ENCODE data around the gene ASXL2. TPM values are rescaled to one million over a fixed set of nuclear protein-coding genes. Genes with fewer than 3 reads are reported as not detected.

Gene ASXL2
- polyA plus RNA-seq, 3 donors, result 3.6 to 13.4 (median 7.1) TPM

- Mint-ChIP-seq H3K4me3 (no peak overlapping the region), H3K27ac (no peak overlapping the region), H3K9me3 (no peaks in the 10 kb centered on the region), H3K27me3 (ENCODE audit: low read depth in 3 of 3) (peaks cover 0 to 1% (median 0%) of the 10 kb centered on the region in 3 donors), H3K4me1 (peaks cover 9% of the 10 kb centered on the region), H3K36me3 (peaks cover 58 to 85% of the 10 kb centered on the region in 2 donors)
- no peak for TF ChIP-seq CTCF (IDR thresholded peaks at IDR 0.05)
- no peak overlapping the region for H2AFZ ChIP-seq (ENCODE audit: insufficient read depth, low read depth, low read length, poor library complexity, severe bottlenecking)
- peaks cover 8 to 12% of the 10 kb centered on the region in 2 donors for H3K4me1 ChIP-seq (ENCODE audit: control insufficient read depth in 1 of 2, insufficient read depth in 2 of 2, low read length in 2 of 2)
- no CpG with 5 or more reads among the region's 1 CpG for WGBS (ENCODE audit: insufficient coverage)
- no peaks in the 10 kb centered on the region for H3K9me3 ChIP-seq (replicated peaks in 1 of 2; ENCODE audit: control insufficient read depth in 1 of 2, insufficient read depth in 1 of 2, low read length in 2 of 2)
- peaks cover 64 to 81% of the 10 kb centered on the region in 2 donors for H3K36me3 ChIP-seq (replicated peaks in 1 of 2; ENCODE audit: control insufficient read depth in 1 of 2, insufficient read depth in 2 of 2, low read length in 2 of 2)
- no peak for DNase-seq
- no peaks in the 10 kb centered on the region for H3K79me2 ChIP-seq (ENCODE audit: insufficient read depth, low read length)
- intact Hi-C loops (cut with micrococcal nuclease), result no loop called here
- no peak overlapping the region for H3K4me3 ChIP-seq (replicated peaks in 1 of 3; ENCODE audit: low read depth in 2 of 3, low read length in 3 of 3)
- H4K20me1 ChIP-seq (ENCODE audit: insufficient read depth, low read length), result no peaks in the 10 kb centered on the region
- H3K27me3 ChIP-seq (ENCODE audit: control insufficient read depth in 2 of 2, insufficient read depth in 2 of 2, low read length in 2 of 2), result no peaks in the 10 kb centered on the region
- no peak overlapping the region for H3K9ac ChIP-seq (ENCODE audit: insufficient read depth, low read length, poor library complexity, severe bottlenecking)
- no peak overlapping the region for H3K4me2 ChIP-seq (replicated peaks; ENCODE audit: extremely low read depth, low read length, poor library complexity, severe bottlenecking)
- H3K27ac ChIP-seq (ENCODE audit: low read depth in 1 of 2, low read length in 2 of 2), result no peak overlapping the region
These were observed 118.0 kb downstream of the ASXL2 start for GRCh38 chr2:25760297-25760696.

GRCh38 chr2:25758348-25758747, 119.9 kb downstream of the ASXL2 start:
- Histone ChIP-seq H3K4me2 (replicated peaks; ENCODE audit: extremely low read depth, low read length, poor library complexity, severe bottlenecking) (no peak overlapping the region), H3K27me3 (ENCODE audit: control insufficient read depth in 2 of 2, insufficient read depth in 2 of 2, low read length in 2 of 2) (no peaks in the 10 kb centered on the region), H3K4me3 (replicated peaks in 1 of 3; ENCODE audit: low read depth in 2 of 3, low read length in 3 of 3) (no peak overlapping the region), H2AFZ (ENCODE audit: insufficient read depth, low read depth, low read length, poor library complexity, severe bottlenecking) (no peak overlapping the region), H3K36me3 (replicated peaks in 1 of 2; ENCODE audit: control insufficient read depth in 1 of 2, insufficient read depth in 2 of 2, low read length in 2 of 2) (peaks cover 69 to 81% of the 10 kb centered on the region in 2 donors), H4K20me1 (ENCODE audit: insufficient read depth, low read length) (no peaks in the 10 kb centered on the region), H3K9ac (ENCODE audit: insufficient read depth, low read length, poor library complexity, severe bottlenecking) (no peak overlapping the region), H3K79me2 (ENCODE audit: insufficient read depth, low read length) (no peaks in the 10 kb centered on the region), H3K4me1 (ENCODE audit: control insufficient read depth in 1 of 2, insufficient read depth in 2 of 2, low read length in 2 of 2) (peaks cover 8 to 12% of the 10 kb centered on the region in 2 donors), H3K9me3 (replicated peaks in 1 of 2; ENCODE audit: control insufficient read depth in 1 of 2, insufficient read depth in 1 of 2, low read length in 2 of 2) (no peaks in the 10 kb centered on the region), H3K27ac (ENCODE audit: low read depth in 1 of 2, low read length in 2 of 2) (peak overlapping the region in 1 of 2 donors; percentile 24)
- H3K27me3 Mint-ChIP-seq (ENCODE audit: low read depth in 3 of 3), result peaks cover 0 to 1% (median 0%) of the 10 kb centered on the region in 3 donors
- no peak overlapping the region for H3K4me3 Mint-ChIP-seq
- intact Hi-C loops (cut with micrococcal nuclease), result no loop called here
- WGBS (ENCODE audit: insufficient coverage), result no CpG with 5 or more reads among the region's 1 CpG
- no peak for DNase-seq
- peaks cover 65 to 86% of the 10 kb centered on the region in 2 donors for H3K36me3 Mint-ChIP-seq
- TF ChIP-seq CTCF (IDR thresholded peaks at IDR 0.05), result no peak
- no peaks in the 10 kb centered on the region for H3K9me3 Mint-ChIP-seq
- H3K4me1 Mint-ChIP-seq, result peaks cover 9% of the 10 kb centered on the region
- peak overlapping the region in 1 of 7 donors; percentile 31 for H3K27ac Mint-ChIP-seq
